Measurements from ENCODE around the gene NR1H2. TPM values are rescaled to one million over a fixed set of nuclear protein-coding genes. Genes with fewer than 3 reads are reported as not detected.
"Not testable (repeated sequence)": the region's sequence is repeated elsewhere in the genome, so short reads cannot be mapped to it uniquely, and the experiment has no call there.

Gene NR1H2
- total RNA-seq, 1 donor from 2014 or later = 73.7 TPM

DNA sequence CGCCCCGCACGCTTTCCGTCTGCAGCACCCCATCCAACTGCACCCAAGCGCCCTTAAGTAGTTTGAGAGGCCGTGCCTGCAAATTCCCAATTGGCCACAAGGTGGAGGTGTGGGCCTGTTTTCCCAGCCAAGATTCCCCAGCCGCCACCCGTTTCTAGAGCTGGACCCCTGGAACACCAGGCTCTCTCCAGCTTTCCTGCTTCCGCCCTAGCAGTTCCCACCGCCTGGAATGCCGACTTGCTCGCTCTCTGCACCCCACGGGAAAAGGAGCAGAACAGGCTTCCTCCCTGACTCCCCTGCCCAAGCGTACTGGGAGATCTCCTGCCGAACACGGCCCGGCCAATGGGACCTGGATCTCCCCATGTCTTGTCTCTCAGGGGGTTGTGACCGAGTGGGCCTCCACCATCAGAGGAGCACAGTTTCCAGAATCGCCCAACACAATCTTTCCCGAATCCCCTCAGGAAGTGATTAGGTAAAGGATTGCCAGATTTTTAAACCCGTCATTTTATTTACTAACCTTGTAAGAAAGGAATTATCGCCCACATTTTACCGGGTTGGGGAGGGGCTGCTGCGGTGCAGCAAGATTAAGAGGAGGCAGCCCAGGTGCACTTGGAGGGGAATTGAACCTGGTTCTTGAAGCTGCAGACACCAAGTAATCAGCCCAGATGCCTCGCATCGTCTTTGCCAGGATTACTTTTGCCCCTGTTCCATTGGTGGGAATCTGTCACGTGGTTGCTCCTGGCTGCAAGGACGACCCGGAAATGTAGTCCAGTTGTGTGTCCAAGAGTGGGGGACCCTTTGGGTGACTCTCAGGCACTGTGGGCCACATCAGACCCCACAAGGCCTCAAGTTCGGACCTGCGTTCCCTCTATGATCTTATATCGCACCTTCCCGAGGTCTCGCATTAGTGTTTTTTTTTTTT, 7.3 kb upstream of the NR1H2 start:
- peak; percentile 97 for ATAC-seq
- peak; percentile 89 for DNase-seq (ENCODE audit: low spot score)
- intact Hi-C loops (cut with DNase I) = loop anchor here (5.0 kb wide), 2 partner anchors 93 to 413 kb away; no protein-coding TSS in a partner anchor

DNA sequence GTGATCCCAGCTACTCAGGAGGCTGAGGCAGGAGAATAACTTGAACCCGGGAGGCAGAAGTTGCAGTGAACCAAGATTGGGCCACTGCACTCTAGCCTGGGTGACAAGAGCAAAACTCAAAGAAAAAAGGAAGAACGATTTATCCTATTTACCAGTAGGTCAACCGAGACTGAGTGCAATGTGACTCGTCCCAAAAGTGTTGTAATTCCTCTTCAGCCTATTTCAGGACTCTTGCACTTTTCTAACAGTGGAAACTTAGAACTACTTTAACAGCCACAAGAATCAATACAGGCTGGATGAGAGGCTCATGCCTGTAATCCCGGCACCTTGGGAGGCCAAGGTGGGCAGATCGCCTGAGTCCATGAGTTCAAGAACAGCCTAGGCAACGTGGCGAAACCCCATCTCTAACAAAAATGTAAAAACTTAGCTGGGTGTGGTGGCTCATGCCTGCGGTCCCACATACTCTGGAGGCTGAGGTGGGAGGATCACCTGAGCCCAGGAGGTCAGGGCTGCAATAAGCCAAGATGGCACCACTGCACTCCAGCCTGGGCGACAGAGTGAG, 4.3 kb upstream of the NR1H2 start:
- no peak for DNase-seq (ENCODE audit: low spot score)
- intact Hi-C loops (cut with DNase I) = no loop called here
- ATAC-seq = no peak

DNA sequence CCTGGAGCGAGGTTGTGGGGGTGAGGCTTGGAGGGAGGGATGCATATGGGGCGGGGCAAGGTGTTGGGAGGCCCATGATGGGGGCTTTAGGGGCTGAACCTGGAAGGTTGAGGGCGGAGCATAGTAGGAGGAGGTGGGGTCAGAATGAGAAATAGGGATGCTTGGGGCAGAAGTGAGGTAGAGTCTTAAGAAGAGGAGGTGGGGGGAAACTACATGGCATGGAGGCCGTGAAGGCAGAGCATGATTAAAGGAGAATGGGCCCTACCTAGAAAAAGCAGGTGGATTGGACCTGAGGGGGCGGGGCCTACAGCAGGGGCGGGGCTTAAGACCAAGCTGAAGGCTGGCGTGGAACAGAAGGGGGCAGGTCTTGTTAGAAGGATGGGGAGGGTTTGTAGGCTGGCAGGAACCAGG, 799 bp downstream of the NR1H2 start:
- ATAC-seq (no peak), DNase-seq (ENCODE audit: low spot score) (no peak)
- intact Hi-C loops (cut with DNase I) = no loop called here

DNA sequence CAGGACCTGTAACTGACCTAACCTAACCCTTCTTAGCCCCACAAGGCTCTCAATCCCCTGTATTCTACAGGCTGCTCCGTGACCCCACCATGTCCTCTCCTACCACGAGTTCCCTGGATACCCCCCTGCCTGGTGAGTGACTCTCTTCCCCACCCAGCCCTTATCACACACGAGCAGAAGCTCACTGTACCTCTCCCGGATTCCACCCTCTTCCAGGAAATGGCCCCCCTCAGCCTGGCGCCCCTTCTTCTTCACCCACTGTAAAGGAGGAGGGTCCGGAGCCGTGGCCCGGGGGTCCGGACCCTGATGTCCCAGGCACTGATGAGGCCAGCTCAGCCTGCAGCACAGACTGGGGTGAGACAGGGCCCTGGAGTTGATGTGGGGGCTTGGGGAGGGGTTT, 1.3 kb downstream of the NR1H2 start:
- ATAC-seq (no peak), DNase-seq (ENCODE audit: low spot score) (no peak)
- intact Hi-C loops (cut with DNase I) = no loop called here

DNA sequence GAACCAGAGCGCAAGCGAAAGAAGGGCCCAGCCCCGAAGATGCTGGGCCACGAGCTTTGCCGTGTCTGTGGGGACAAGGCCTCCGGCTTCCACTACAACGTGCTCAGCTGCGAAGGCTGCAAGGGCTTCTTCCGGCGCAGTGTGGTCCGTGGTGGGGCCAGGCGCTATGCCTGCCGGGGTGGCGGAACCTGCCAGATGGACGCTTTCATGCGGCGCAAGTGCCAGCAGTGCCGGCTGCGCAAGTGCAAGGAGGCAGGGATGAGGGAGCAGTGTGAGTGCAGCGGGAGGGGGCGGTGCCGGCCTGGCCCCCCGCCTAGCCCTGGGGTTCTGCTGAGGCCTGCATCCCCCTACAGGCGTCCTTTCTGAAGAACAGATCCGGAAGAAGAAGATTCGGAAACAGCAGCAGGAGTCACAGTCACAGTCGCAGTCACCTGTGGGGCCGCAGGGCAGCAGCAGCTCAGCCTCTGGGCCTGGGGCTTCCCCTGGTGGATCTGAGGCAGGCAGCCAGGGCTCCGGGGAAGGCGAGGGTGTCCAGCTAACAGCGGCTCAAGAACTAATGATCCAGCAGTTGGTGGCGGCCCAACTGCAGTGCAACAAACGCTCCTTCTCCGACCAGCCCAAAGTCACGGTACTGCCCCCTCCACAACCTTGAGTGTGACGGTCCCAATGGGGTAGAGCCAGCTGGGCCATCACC, 2.1 kb downstream of the NR1H2 start:
- intact Hi-C loops (cut with DNase I) = no loop called here
- DNase-seq (ENCODE audit: low spot score) (no peak), ATAC-seq (no peak)

DNA sequence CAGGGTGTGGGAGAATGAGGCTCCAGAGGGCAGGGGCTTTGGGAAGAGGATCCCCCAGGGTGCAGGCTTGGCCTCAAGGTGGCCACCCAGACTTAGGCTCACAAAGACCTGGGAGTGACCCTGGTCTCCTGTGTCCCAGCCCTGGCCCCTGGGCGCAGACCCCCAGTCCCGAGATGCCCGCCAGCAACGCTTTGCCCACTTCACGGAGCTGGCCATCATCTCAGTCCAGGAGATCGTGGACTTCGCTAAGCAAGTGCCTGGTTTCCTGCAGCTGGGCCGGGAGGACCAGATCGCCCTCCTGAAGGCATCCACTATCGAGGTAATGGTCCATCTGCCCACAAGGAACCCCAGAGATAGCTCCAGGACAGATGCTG, 2.6 kb downstream of the NR1H2 start:
- ATAC-seq (no peak), DNase-seq (ENCODE audit: low spot score) (no peak)
- intact Hi-C loops (cut with DNase I) = no loop called here

GRCh38 chr19:50379602-50380001, 3.3 kb downstream of the NR1H2 start:
- ATAC-seq (no peak), DNase-seq (ENCODE audit: low spot score) (no peak)
- intact Hi-C loops (cut with DNase I) = no loop called here

DNA sequence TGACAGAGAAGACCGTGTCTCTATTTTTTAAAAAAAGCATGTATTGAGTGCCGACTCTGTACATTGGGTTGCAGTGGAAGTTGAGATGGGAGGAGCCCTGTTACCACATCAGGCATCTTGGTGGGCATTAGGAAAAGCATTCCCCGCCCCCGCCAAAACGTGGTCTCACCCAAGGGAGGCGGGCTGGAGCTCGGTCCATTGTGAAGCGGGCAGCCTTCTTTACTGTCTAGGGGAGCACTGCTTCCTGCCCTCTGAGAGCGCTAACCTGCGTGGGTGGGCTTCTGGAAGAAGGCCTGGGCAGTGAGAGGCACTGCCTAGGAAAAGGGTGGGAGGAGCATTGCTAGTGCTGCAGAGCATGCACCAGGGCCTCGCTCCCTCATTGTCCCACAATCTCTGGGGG, 3.9 kb downstream of the NR1H2 start:
- DNase-seq (ENCODE audit: low spot score) (no peak), ATAC-seq (no peak)
- intact Hi-C loops (cut with DNase I) = no loop called here

DNA sequence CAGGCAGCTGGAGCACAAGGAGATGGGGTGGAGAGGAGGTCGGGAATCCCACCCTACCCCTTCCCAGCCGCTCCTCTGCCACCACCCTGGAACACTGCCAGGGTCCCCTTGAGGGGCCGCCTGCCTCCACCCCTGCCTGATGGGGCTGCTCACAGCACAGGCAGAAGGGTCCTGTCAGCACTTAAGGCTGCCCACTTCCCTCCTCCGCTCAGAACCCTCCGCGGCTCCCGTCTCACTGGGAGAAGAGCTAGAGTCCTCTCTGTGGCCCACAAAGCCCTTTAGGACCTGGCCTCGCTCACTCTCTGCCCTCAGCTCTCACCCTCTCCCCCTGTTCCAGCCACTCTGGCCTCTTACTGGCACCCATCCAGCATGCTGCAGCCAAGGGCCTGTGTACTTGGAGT, 4.5 kb downstream of the NR1H2 start:
- intact Hi-C loops (cut with DNase I) = no loop called here
- ATAC-seq (no peak), DNase-seq (ENCODE audit: low spot score) (no peak)

DNA sequence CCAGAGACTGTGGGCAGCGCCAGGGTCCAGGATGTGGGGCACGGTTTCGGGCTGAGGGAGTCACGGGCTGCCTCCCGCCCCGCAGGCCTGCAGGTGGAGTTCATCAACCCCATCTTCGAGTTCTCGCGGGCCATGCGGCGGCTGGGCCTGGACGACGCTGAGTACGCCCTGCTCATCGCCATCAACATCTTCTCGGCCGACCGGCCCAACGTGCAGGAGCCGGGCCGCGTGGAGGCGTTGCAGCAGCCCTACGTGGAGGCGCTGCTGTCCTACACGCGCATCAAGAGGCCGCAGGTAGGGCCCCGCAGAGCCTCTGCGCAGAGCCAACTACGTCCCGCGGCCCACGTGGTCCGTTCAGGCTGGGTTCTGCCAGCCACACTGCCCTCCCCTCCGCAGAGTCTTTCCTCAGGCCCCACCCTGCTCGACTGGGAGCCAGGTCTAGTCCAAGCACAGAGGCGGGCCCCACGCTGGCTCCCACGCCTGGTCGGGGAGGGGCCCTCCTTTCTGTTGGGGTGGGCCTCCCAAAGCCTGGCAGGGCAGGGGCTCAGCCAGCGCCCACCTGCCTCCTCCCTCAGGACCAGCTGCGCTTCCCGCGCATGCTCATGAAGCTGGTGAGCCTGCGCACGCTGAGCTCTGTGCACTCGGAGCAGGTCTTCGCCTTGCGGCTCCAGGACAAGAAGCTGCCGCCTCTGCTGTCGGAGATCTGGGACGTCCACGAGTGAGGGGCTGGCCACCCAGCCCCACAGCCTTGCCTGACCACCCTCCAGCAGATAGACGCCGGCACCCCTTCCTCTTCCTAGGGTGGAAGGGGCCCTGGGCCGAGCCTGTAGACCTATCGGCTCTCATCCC, 5.8 kb downstream of the NR1H2 start:
- ATAC-seq = no peak
- DNase-seq (ENCODE audit: low spot score) = no peak
- intact Hi-C loops (cut with DNase I) = no loop called here

DNA sequence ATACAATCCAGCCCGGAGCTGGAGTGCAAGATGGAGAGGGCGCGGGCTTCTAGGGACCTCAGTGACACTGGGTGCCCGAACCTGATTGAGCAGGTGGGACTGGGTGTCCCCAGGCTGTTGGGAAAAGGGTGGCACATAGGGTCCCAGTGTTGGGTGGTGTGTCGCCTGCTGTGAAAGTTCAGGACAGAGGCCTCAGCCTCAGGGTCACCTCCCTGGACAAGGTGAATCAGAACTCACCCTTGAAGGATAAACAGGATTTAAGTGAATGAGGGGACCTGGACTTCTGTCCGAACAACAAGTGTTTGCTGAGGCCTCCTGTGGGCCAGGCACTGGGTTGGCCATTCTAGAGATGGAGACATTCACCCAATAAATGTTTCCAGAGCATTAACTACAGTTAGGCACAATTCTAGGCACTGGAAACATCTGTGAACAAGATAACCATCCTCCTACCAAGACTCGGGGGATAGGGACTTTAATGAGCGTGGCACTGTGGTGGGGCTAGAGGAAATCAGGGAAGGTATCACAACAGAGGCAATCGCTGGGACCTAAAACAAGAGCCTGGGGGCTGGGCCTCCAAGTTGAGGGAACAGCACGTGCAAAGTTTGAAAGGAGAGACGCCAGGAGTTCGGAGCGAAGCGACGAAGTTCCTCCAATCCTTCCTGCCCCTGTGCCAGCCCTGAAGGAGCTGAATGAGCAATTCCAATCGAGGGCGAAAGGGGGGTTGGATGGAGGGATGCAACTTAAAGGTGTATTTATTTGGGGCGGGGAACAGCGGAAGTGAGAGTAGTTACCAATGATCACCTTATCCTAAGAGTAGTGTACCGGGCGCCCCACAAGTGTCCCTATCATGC, 7.0 kb downstream of the NR1H2 start:
- intact Hi-C loops (cut with DNase I) = no loop called here
- ATAC-seq = no peak
- no peak for DNase-seq (ENCODE audit: low spot score)

DNA sequence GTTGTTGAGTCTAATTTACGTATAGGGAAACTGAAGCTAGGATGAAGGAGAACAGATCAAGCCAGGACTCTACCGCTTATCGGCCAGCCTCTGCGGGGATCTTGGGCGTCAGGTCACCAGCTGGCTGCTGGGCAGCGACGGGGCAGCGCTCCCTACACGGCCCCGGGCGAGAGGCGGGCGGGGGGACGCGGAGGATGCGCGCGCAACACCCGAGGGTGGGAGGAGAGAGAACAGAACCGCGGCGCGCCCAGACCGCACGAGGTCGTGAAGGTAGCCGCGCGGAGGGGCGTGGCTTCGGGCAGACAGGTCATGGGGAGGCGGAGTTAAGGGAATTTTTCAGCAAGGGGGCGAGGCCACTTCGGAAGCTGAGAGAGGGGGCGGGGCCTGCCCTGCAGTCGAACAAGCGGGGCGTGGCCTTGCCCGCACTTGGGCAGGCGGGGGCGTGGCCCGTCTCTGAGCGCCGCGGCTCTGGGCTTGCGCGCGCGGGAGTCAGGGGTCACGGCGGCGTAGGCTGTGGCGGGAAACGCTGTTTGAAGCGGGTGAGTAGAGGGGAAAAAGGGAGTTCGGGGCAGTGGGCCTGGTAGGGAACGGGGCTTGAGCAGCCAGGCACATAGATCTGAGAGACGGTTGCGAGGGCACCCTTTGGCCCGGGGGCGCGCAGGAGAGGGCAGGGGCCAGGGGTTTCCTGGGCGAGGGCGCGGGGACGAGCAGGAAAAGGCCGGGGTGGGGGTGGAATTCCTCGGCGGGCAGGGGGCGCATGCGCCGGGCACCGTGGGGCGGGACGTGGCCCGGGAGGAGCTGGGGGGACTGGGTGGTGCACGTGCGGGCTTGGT, 7.8 kb downstream of the NR1H2 start, which contains the start of gene POLD1:
Gene POLD1 (plus strand): TSS at position 496 of the 833 bp plus-strand sequence. CDS start 14,505 bp downstream, outside the sequence.
- ATAC-seq (peak; percentile 96), DNase-seq (ENCODE audit: low spot score) (peak; percentile 98)
- intact Hi-C loops (cut with DNase I) = no loop called here

GRCh38 chr19:50384685-50385535, 8.7 kb downstream of the NR1H2 start:
- DNase-seq (ENCODE audit: low spot score) (no peak), ATAC-seq (peak; percentile 0)
- intact Hi-C loops (cut with DNase I) = no loop called here

DNA sequence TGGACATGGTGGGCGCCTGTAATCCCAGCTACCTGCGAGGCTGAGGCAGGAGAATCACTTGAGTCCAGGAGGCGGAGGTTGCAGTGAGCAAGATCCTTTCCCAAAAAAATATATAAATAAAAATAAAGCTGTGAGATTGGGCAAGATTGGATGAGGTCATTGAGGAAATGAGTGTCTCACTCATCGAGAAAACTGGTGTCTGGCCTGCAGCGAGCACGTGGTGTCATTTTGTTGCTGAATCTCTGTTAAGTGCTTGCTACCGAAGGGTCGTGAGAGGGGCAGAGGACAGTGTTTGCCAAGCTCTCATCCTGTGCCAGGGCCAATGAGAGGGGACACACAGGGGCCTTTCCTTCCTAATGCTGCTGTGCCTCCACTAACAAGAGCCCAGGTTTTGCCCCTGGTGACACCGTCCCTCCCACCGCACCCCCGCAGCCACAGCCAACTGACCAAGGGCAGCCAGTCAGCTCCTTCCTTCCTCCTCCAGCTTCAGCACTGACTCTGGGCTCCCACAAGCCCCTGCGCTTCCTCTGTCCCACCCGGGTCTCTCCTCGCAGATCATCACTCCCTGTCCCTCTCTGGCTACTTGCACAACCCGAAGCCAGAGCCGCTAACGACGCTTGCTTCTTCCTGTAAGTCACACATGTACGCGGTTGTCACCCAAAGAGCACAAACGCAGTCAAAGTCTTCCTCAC, 11.1 kb downstream of the NR1H2 start:
- DNase-seq (ENCODE audit: low spot score) = no peak
- intact Hi-C loops (cut with DNase I) = no loop called here
- ATAC-seq = no peak

DNA sequence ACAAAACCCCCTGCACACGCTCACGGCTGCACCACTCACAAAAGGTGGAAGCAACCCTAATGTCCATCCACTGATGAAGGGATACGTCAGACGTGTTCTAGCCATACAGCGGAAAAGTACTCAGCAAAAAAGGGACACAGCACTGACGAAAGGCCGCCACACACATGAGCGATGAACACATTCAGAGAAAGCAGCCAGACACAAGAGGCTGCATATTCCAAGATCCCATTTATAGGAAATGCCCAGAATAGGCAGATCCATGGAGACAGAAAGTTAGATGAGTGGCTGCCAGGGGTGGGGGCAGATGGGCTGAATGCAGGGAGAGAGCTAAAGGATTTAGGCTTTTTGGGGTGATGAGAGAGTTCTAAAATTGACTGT, 11.6 kb downstream of the NR1H2 start:
- no peak for ATAC-seq
- no peak for DNase-seq (ENCODE audit: low spot score)
- intact Hi-C loops (cut with DNase I) = no loop called here

GRCh38 chr19:50390295-50390694, 14.0 kb downstream of the NR1H2 start:
- intact Hi-C loops (cut with DNase I); DNase-seq (ENCODE audit: low spot score); ATAC-seq: not testable (repeated sequence)

Data from sciatic nerve (tissue), 2 donors.